M059J (cell line): Measurements from ENCODE around the gene SNTN. TPM values are rescaled to one million over a fixed set of nuclear protein-coding genes. Genes with fewer than 3 reads are reported as not detected.

Experiments
- DNase-seq: peaks from one replicate; pipeline ENCODE4 v3.0.0-alpha.2; 2012; ENCODE audit warnings: low read depth
- total RNA-seq: library from RNA; depleted of rRNA; stranded (reverse); fragments of >200 nt; shearing (Covaris generic); gene quantifications from 2 replicates; pipeline ENCODE4 v1.2.3, GENCODE V29; 2014; rRNA removed

SNTN gene
- total RNA-seq, 1 experiment from 2014 or later: not detected

- no peak for DNase-seq
These were observed 22.1 kb downstream of the SNTN start for GRCh38 chr3:63674586-63674985.

GRCh38 chr3:63679186-63679585 lies 26.7 kb downstream of the SNTN start:
- DNase-seq: no peak

- DNase-seq: no peak
These were observed 31.6 kb downstream of the SNTN start for GRCh38 chr3:63684081-63684480.

GRCh38 chr3:63685340-63685739 lies 32.9 kb downstream of the SNTN start:
- DNase-seq: no peak

- DNase-seq: peak; percentile 43
These were observed 35.1 kb downstream of the SNTN start for GRCh38 chr3:63687278-63688225.

- no peak for DNase-seq
These were observed 36.8 kb downstream of the SNTN start for GRCh38 chr3:63689285-63689684.

GRCh38 chr3:63693351-63693750 lies 40.9 kb downstream of the SNTN start:
- no peak for DNase-seq

GRCh38 chr3:63705092-63705645 lies 52.7 kb downstream of the SNTN start:
- DNase-seq: no peak

- DNase-seq: peak; percentile 86
These were observed 54.0 kb downstream of the SNTN start for GRCh38 chr3:63706321-63707085.

- no peak for DNase-seq
These were observed 55.3 kb downstream of the SNTN start for GRCh38 chr3:63707731-63708130.

- no peak for DNase-seq
These were observed 57.1 kb downstream of the SNTN start for GRCh38 chr3:63709576-63709975.

Other genes starting within 250 kb of the SNTN start
- not detected in 2 replicates for gene C3orf49, start 166.6 kb downstream of the SNTN start, total RNA-seq
- gene THOC7, start 211.1 kb downstream of the SNTN start, total RNA-seq: 43.6 and 61.4 TPM in 2 replicates
- 3.2 and 5.4 TPM in 2 replicates for gene ATXN7, start 211.2 kb downstream of the SNTN start, total RNA-seq